Bronchial epithelial cell (primary cell): ENCODE measurements around the gene LCNL1. TPM values are rescaled to one million over a fixed set of nuclear protein-coding genes. Genes with fewer than 3 reads are reported as not detected.

Source experiments
- DNase-seq: peaks from one replicate; pipeline ENCODE4 v3.0.0-alpha.2; 2010; ENCODE audit warnings: low read depth
- FAIRE-seq: peaks from 2 replicates; lab custom pipeline; 2011; peaks lifted over from hg19 to GRCh38; lab: Jason Lieb, UNC
- H3K27me3 ChIP-seq: 2 replicates; pipeline ENCODE4 v1.5.1; 2011; ENCODE audit warnings: low read length; ENCODE audit not compliant: control insufficient read depth, insufficient read depth
- H3K36me3 ChIP-seq: 2 replicates; pipeline ENCODE4 v1.5.1; 2011; ENCODE audit warnings: low read length; ENCODE audit not compliant: control insufficient read depth, insufficient read depth
- H3K4me3 ChIP-seq: 2 replicates; pipeline ENCODE4 v1.5.1; 2011; ENCODE audit warnings: mild to moderate bottlenecking, low read depth, low read length, control low read depth
- CTCF ChIP-seq: IDR thresholded peaks from 2 replicates; pipeline ENCODE4 v1.5.1; 2011; ENCODE audit warnings: mild to moderate bottlenecking, moderate library complexity, low read length, control low read depth, inconsistent platforms; ENCODE audit not compliant: insufficient read depth, severe bottlenecking
- total RNA-seq: library from RNA; depleted of rRNA; stranded (reverse); fragments of >200 nt; gene quantifications from 2 replicates; pipeline ENCODE4 v1.2.1, GENCODE V29; 2014

The LCNL1 gene
- total RNA-seq, 1 donor from 2014 or later: not detected

GRCh38 chr9:136969774-136970173 lies 13.0 kb upstream of the LCNL1 start:
- DNase-seq (no peak), FAIRE-seq (no peak)
- Histone ChIP-seq H3K4me3 (no peak overlapping the region), H3K36me3 (no peaks in the 10 kb centered on the region), H3K27me3 (peaks cover 2% of the 10 kb centered on the region)
- TF ChIP-seq CTCF: no peak

- TF ChIP-seq CTCF: no peak
- Histone ChIP-seq H3K4me3 (no peak overlapping the region), H3K27me3 (peaks cover 2% of the 10 kb centered on the region), H3K36me3 (no peaks in the 10 kb centered on the region)
- FAIRE-seq (no peak), DNase-seq (no peak)
Observed at GRCh38 chr9:136970361-136970760, 12.4 kb upstream of the LCNL1 start.

- Histone ChIP-seq H3K4me3 (no peak overlapping the region), H3K27me3 (no peaks in the 10 kb centered on the region), H3K36me3 (no peaks in the 10 kb centered on the region)
- no peak for DNase-seq
- TF ChIP-seq CTCF: no peak
- FAIRE-seq: no peak
Observed at GRCh38 chr9:136971746-136972145, 11.0 kb upstream of the LCNL1 start.

- no peak for DNase-seq
- no peaks in the 10 kb centered on the region for H3K36me3 ChIP-seq
- FAIRE-seq: no peak
- H3K27me3 ChIP-seq: no peaks in the 10 kb centered on the region
- no peak for TF ChIP-seq CTCF
- H3K4me3 ChIP-seq: no peak overlapping the region
Observed at GRCh38 chr9:136972335-136972734, 10.5 kb upstream of the LCNL1 start.

- Histone ChIP-seq H3K36me3 (no peaks in the 10 kb centered on the region), H3K27me3 (no peaks in the 10 kb centered on the region), H3K4me3 (no peak overlapping the region)
- no peak for DNase-seq
- no peak for FAIRE-seq
- TF ChIP-seq CTCF: no peak
Observed at GRCh38 chr9:136972743-136973142, 10.1 kb upstream of the LCNL1 start.

GRCh38 chr9:136973618-136974617 lies 8.9 kb upstream of the LCNL1 start:
- Histone ChIP-seq H3K4me3 (no peak overlapping the region), H3K36me3 (no peaks in the 10 kb centered on the region), H3K27me3 (no peaks in the 10 kb centered on the region)
- no peak for TF ChIP-seq CTCF
- FAIRE-seq: no peak
- DNase-seq: no peak
